Calu3 (cell line): ENCODE measurements around the gene SCP2D1. TPM values are rescaled to one million over a fixed set of nuclear protein-coding genes. Genes with fewer than 3 reads are reported as not detected.

Experiments used
- BruUV-seq: library from RNA; stranded (reverse); fragments of 400-500 nt; replicated peaks from 2 replicates; lab custom pipeline; 2021; lab: Mats Ljungman, UMichigan
- CTCF ChIA-PET: fragments of 300-600 bp; sonication (Branson Sonifier 250); formaldehyde crosslinking; loops from one replicate; lab custom pipeline; 2022; ENCODE audit warnings: antibody characterized with exemption; lab: Charles Lee
- DNase-seq: peaks from one replicate; pipeline ENCODE4 v3.0.0; 2022
- H3K27ac Mint-ChIP-seq: one replicate; pipeline ENCODE4 v1.8.0; 2022; ENCODE audit warnings: mixed read lengths; ENCODE audit not compliant: unreplicated experiment
- H3K27me3 Mint-ChIP-seq: one replicate; pipeline ENCODE4 v1.8.0; 2022; ENCODE audit warnings: mixed read lengths; ENCODE audit not compliant: unreplicated experiment
- H3K36me3 Mint-ChIP-seq: one replicate; pipeline ENCODE4 v1.8.0; 2022; ENCODE audit warnings: mild to moderate bottlenecking, moderate library complexity, mixed read lengths; ENCODE audit not compliant: insufficient read depth, unreplicated experiment
- H3K4me1 Mint-ChIP-seq: one replicate; pipeline ENCODE4 v1.8.0; 2022; ENCODE audit warnings: mild to moderate bottlenecking, low read depth, mixed read lengths; ENCODE audit not compliant: unreplicated experiment
- H3K4me3 Mint-ChIP-seq: one replicate; pipeline ENCODE4 v1.8.0; 2022; ENCODE audit warnings: mild to moderate bottlenecking, low read depth, moderate library complexity, mixed read lengths; ENCODE audit not compliant: unreplicated experiment
- H3K9me3 Mint-ChIP-seq: one replicate; pipeline ENCODE4 v1.8.0; 2022; ENCODE audit warnings: low read depth, mixed read lengths; ENCODE audit not compliant: unreplicated experiment
- CTCF ChIP-seq: fragments of 200-600 bp; IDR thresholded peaks from one replicate; pipeline ENCODE4 v1.8.0; 2022; ENCODE audit warnings: antibody characterized with exemption; ENCODE audit not compliant: unreplicated experiment
- intact Hi-C: fragments of 100-400 bp; cut with micrococcal nuclease; formaldehyde crosslinking; loops from one replicate; pipeline ENCODE4 v1.10.0; 2022; ENCODE audit not compliant: unreplicated experiment
- total RNA-seq: library from RNA; stranded (reverse); gene quantifications from 2 replicates; pipeline ENCODE4 v1.2.3, GENCODE V29; 2022

SCP2D1 gene
- total RNA-seq, 1 experiment from 2014 or later, result not detected

DNA sequence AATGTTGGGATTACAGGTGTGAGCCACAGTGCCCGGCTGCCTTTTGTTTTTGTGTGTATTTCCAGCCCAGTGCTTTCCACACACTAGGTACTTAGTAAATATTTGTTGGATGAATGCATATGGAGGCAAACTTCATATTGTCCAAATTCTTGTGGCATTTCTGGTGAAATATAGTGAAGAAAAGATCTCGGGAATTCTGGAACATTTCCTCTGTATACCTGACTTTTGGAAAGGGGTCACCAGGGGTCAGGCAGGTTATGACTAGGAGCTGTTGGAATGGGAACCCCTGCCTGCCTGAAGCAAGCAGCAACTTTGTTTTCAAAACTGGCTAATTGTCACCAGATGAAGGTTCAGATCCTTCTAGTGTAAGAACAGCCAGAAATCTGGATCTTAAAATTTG is 12.1 kb upstream of the SCP2D1 start:
- TF ChIP-seq CTCF, result no peak
- DNase-seq, result no peak
- Mint-ChIP-seq H3K27me3 (peaks cover 13% of the 10 kb centered on the region), H3K4me3 (no peak overlapping the region), H3K27ac (no peak overlapping the region), H3K4me1 (no peaks in the 10 kb centered on the region), H3K9me3 (no peaks in the 10 kb centered on the region), H3K36me3 (no peaks in the 10 kb centered on the region)
- CTCF ChIA-PET, result no interaction called here
- intact Hi-C loops, result no loop called here
- BruUV-seq, result no TSS peak

DNA sequence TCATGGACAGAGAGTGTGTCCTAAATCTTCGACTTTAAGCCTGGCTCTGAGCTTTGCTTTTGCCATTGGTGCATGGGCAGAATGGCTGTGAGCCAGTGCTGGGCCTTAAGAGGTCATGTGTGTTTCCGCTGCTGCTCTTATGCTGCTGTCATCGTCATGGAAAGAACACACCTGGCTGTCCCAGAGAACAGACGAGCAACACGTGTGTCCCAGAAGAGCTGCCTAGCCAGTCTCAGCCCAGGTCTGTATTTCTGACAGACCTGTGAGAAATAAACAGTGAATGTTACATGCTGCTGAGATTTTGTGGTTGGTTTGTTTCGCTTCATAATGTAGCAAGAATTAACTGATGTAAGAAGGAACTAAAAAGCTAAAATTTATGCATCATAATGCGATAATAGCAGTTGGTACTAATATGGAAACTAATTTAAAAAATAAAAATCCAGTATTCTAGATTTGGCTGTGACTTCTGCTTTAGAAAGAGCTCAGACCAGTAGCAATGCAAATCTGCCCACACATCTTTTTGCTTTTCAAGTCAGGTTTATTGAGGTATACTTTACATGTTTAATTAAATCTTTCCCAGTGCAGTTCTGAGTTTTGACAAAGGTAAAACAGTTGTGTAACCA is 11.5 kb upstream of the SCP2D1 start:
- CTCF ChIA-PET, result no interaction called here
- BruUV-seq, result no TSS peak

GRCh38 chr20:18805881-18806280 is 7.7 kb upstream of the SCP2D1 start:
- no TSS peak for BruUV-seq
- no peak overlapping the region for H3K4me3 Mint-ChIP-seq
- CTCF ChIA-PET, result no interaction called here
- no peaks in the 10 kb centered on the region for H3K27me3 Mint-ChIP-seq
- no peak overlapping the region for H3K27ac Mint-ChIP-seq
- TF ChIP-seq CTCF, result no peak
- no peaks in the 10 kb centered on the region for H3K4me1 Mint-ChIP-seq
- intact Hi-C loops, result no loop called here
- H3K36me3 Mint-ChIP-seq, result no peaks in the 10 kb centered on the region
- no peaks in the 10 kb centered on the region for H3K9me3 Mint-ChIP-seq
- DNase-seq, result no peak

More for the DNA sequence above, 11.5 kb upstream of the SCP2D1 start:
- H3K27ac Mint-ChIP-seq, result no peak overlapping the region
- H3K27me3 Mint-ChIP-seq, result peaks cover 13% of the 10 kb centered on the region
- DNase-seq, result no peak
- no peaks in the 10 kb centered on the region for H3K4me1 Mint-ChIP-seq
- intact Hi-C loops, result no loop called here
- H3K4me3 Mint-ChIP-seq, result no peak overlapping the region
- no peak for TF ChIP-seq CTCF
- no peaks in the 10 kb centered on the region for H3K36me3 Mint-ChIP-seq
- H3K9me3 Mint-ChIP-seq, result no peaks in the 10 kb centered on the region

DNA sequence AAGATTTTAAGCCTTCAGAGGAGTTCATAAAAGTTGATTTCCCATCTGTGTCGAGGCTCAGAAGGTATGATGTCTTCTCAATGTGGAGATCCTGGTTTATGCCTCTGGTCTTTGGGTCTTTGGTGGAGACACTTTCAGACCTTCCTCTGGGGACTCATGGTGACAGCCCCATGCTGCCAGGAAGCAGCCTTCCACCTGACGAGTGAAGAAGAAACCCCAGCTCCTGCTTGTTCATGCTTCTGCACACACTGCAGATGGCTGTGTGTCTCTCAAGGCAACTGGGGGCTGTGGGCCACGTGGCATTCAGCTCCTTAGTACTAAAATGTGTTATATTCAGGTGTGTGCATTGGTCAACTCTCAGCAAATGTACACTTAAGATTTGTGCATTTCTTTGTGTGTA is 4.9 kb upstream of the SCP2D1 start:
- no peaks in the 10 kb centered on the region for H3K4me1 Mint-ChIP-seq
- TF ChIP-seq CTCF, result no peak
- intact Hi-C loops, result no loop called here
- H3K27me3 Mint-ChIP-seq, result no peaks in the 10 kb centered on the region
- no peak for DNase-seq
- H3K4me3 Mint-ChIP-seq, result no peak overlapping the region
- CTCF ChIA-PET, result no interaction called here
- H3K27ac Mint-ChIP-seq, result no peak overlapping the region
- H3K9me3 Mint-ChIP-seq, result no peaks in the 10 kb centered on the region
- no TSS peak for BruUV-seq
- H3K36me3 Mint-ChIP-seq, result no peaks in the 10 kb centered on the region
